Nephron progenitor cell (in vitro differentiated cells): ENCODE results near the gene ANGPTL2.
"Not testable (repeated sequence)": the region's sequence is repeated elsewhere in the genome, so short reads cannot be mapped to it uniquely, and the experiment has no call there.

Experiments
- DNase-seq: peaks from one replicate; pipeline ENCODE4 v3.0.0; 2021
- H3K27ac Mint-ChIP-seq: 2 replicates; pipeline ENCODE4 v1.8.0; 2021; ENCODE audit warnings: mild to moderate bottlenecking, moderate library complexity, mixed read lengths
- H3K27me3 Mint-ChIP-seq: 2 replicates; pipeline ENCODE4 v1.8.0; 2021; ENCODE audit warnings: mild to moderate bottlenecking, low read depth, mixed read lengths; ENCODE audit not compliant: poor library complexity
- H3K36me3 Mint-ChIP-seq: 2 replicates; pipeline ENCODE4 v1.8.0; 2021; ENCODE audit warnings: low read depth, mixed read lengths
- H3K4me1 Mint-ChIP-seq: 2 replicates; pipeline ENCODE4 v1.8.0; 2021; ENCODE audit warnings: mixed read lengths
- H3K4me3 Mint-ChIP-seq: 2 replicates; pipeline ENCODE4 v1.8.0; 2021; ENCODE audit warnings: mild to moderate bottlenecking, moderate library complexity, mixed read lengths
- H3K9me3 Mint-ChIP-seq: 2 replicates; pipeline ENCODE4 v1.8.0; 2021; ENCODE audit warnings: mild to moderate bottlenecking, moderate library complexity, mixed read lengths
- CTCF ChIP-seq: fragments of 200-600 bp; sonication (generic); IDR thresholded peaks from 2 replicates; pipeline ENCODE4 v1.5.0; 2021; ENCODE audit warnings: antibody characterized with exemption

The ANGPTL2 gene

GRCh38 chr9:127122176-127123063, at the start of gene ANGPTL2:
Gene ANGPTL2, minus strand, starts transcription at chr9:127122635. Its CDS starts 13,904 bp downstream, at chr9:127108731.
- H3K36me3 Mint-ChIP-seq, result no peaks in the 10 kb centered on the region
- H3K4me3 Mint-ChIP-seq, result peak within 1 kb of the TSS; percentile 90
- no peaks in the 10 kb centered on the region for H3K9me3 Mint-ChIP-seq
- no peak for TF ChIP-seq CTCF
- H3K27me3 Mint-ChIP-seq, result peaks cover 3% of the 10 kb centered on the region
- peak; percentile 88 for DNase-seq
- H3K4me1 Mint-ChIP-seq, result peaks cover 59% of the 10 kb centered on the region
- peak within 1 kb of the TSS; percentile 95 for H3K27ac Mint-ChIP-seq

- not testable (repeated sequence) for H3K36me3 Mint-ChIP-seq, H3K4me3 Mint-ChIP-seq, H3K9me3 Mint-ChIP-seq, DNase-seq, H3K27ac Mint-ChIP-seq, H3K4me1 Mint-ChIP-seq
- H3K27me3 Mint-ChIP-seq, result peaks cover 17% of the 10 kb centered on the region
Observed at GRCh38 chr9:127171348-127171747, 48.9 kb upstream of the ANGPTL2 start.

GRCh38 chr9:127170652-127171051, 48.2 kb upstream of the ANGPTL2 start:
- H3K27me3 Mint-ChIP-seq, result peaks cover 17% of the 10 kb centered on the region
- no peak for TF ChIP-seq CTCF
- no peak overlapping the region for H3K4me3 Mint-ChIP-seq
- H3K4me1 Mint-ChIP-seq, result peaks cover 4% of the 10 kb centered on the region
- H3K9me3 Mint-ChIP-seq, result no peaks in the 10 kb centered on the region
- H3K27ac Mint-ChIP-seq, result no peak overlapping the region
- H3K36me3 Mint-ChIP-seq, result no peaks in the 10 kb centered on the region
- DNase-seq, result no peak

- Mint-ChIP-seq H3K36me3 (no peaks in the 10 kb centered on the region), H3K9me3 (no peaks in the 10 kb centered on the region), H3K27ac (no peak overlapping the region), H3K27me3 (peaks cover 17% of the 10 kb centered on the region), H3K4me3 (no peak overlapping the region), H3K4me1 (peaks cover 4% of the 10 kb centered on the region)
- DNase-seq, result no peak
- TF ChIP-seq CTCF, result no peak
Observed at GRCh38 chr9:127170103-127170502, 47.7 kb upstream of the ANGPTL2 start.

- Mint-ChIP-seq H3K4me1 (peaks cover 4% of the 10 kb centered on the region), H3K36me3 (no peaks in the 10 kb centered on the region), H3K27me3 (peaks cover 17% of the 10 kb centered on the region), H3K4me3 (no peak overlapping the region), H3K9me3 (no peaks in the 10 kb centered on the region), H3K27ac (no peak overlapping the region)
- no peak for TF ChIP-seq CTCF
- DNase-seq, result no peak
Observed at GRCh38 chr9:127169575-127169883, 47.1 kb upstream of the ANGPTL2 start.

GRCh38 chr9:127168756-127169574, 46.5 kb upstream of the ANGPTL2 start:
- Mint-ChIP-seq H3K27ac (no peak overlapping the region), H3K27me3 (peaks cover 17% of the 10 kb centered on the region), H3K9me3 (no peaks in the 10 kb centered on the region), H3K4me3 (no peak overlapping the region), H3K4me1 (peaks cover 4% of the 10 kb centered on the region), H3K36me3 (no peaks in the 10 kb centered on the region)
- DNase-seq, result no peak
- TF ChIP-seq CTCF, result no peak
